ENCODE data around the gene OOEP. TPM values are rescaled to one million over a fixed set of nuclear protein-coding genes. Genes with fewer than 3 reads are reported as not detected.

Gene OOEP
- total and polyA plus RNA-seq, 2 of the 4 experiments (the other 2 are of a cell fraction) = not detected

- H3K9me3 ChIP-seq (ENCODE audit: control insufficient read depth, insufficient read depth, low read length) = no peaks in the 10 kb centered on the region
- no peak overlapping the region for H3K18ac ChIP-seq (ENCODE audit: low read depth, low read length)
- BruUV-seq (replicated peaks) = no TSS peak
- no peak overlapping the region for H3K4me3 ChIP-seq (ENCODE audit: insufficient read depth, low read depth, low read length)
- ATAC-seq (ENCODE audit: low read depth) (no peak), DNase-seq (no peak)
- no peaks in the 10 kb centered on the region for H3K79me1 ChIP-seq (ENCODE audit: low read depth in 1 of 2, low read length in 2 of 2)
- POLR2A ChIA-PET (ENCODE audit: unreplicated experiment) = no interaction called here
- H3K56ac ChIP-seq (ENCODE audit: extremely low read depth, insufficient read depth, low read length) = no peak overlapping the region
- H2BK20ac ChIP-seq (ENCODE audit: low read depth, low read length) = no peak overlapping the region
- no peak overlapping the region for H2AK9ac ChIP-seq (replicated peaks; ENCODE audit: low read depth, low read length, poor library complexity)
- H2BK120ac ChIP-seq (ENCODE audit: low read depth, low read length) = no peak overlapping the region
- H3K9ac ChIP-seq (ENCODE audit: low read depth, low read length) = no peak overlapping the region
- no peaks in the 10 kb centered on the region for H3K4me1 ChIP-seq (ENCODE audit: control insufficient read depth, insufficient read depth, low read length)
- H3K14ac ChIP-seq (replicated peaks; ENCODE audit: low read depth, low read length) = no peak overlapping the region
- no peak overlapping the region for H4K8ac ChIP-seq (ENCODE audit: low read depth in 2 of 2, low read length in 2 of 2)
- no peak overlapping the region for H3K23ac ChIP-seq (ENCODE audit: low read depth, low read length)
- no peaks in the 10 kb centered on the region for H4K20me1 ChIP-seq (ENCODE audit: insufficient read depth, low read length)
- no peak overlapping the region for H3K4ac ChIP-seq (ENCODE audit: low read depth, low read length)
- H2BK5ac ChIP-seq (ENCODE audit: low read depth, low read length, poor library complexity, severe bottlenecking) = no peak overlapping the region
- H3K9me1 ChIP-seq (ENCODE audit: insufficient read depth, low read length) = no peaks in the 10 kb centered on the region; the same call in 1 of the 2 replicates
- H2AFZ ChIP-seq (replicated peaks; ENCODE audit: low read length, poor library complexity) = no peak overlapping the region
- no peak overlapping the region for H3K27ac ChIP-seq (ENCODE audit: insufficient read depth, low read length)
- CTCF ChIA-PET = interaction anchor here (2.1 kb wide), 1 partner anchor 12 kb away, joined by 4 read pairs; no protein-coding TSS in a partner anchor
- no peak overlapping the region for H4K5ac ChIP-seq (ENCODE audit: low read depth, low read length)
- H3K36me3 ChIP-seq (ENCODE audit: control insufficient read depth, insufficient read depth, low read length) = no peaks in the 10 kb centered on the region
- no peak overlapping the region for H2AK5ac ChIP-seq (ENCODE audit: low read depth, low read length)
- in situ Hi-C loops (cut with MboI; ENCODE audit: low sequenced_read_pairs) (no loop called here), dilution Hi-C loops (cut with HindIII; ENCODE audit: low sequenced_read_pairs, unreplicated experiment) (no loop called here), intact Hi-C loops (cut with micrococcal nuclease) (no loop called here)
- TF ChIP-seq USF2 (IDR thresholded peaks at IDR 0.05; ENCODE audit: low read depth, low read length) (no peak), POLR2A (IDR thresholded peaks at IDR 0.05; ENCODE audit: low read depth, low read length) (no peak), CHD1 (IDR thresholded peaks at IDR 0.05; ENCODE audit: low read depth, low read length) (no peak)
- no peak overlapping the region for H3K4me2 ChIP-seq (ENCODE audit: low read depth, low read length)
- no peak overlapping the region for H4K91ac ChIP-seq (ENCODE audit: insufficient read depth, low read depth, low read length)
- no peaks in the 10 kb centered on the region for H3K27me3 ChIP-seq (ENCODE audit: control insufficient read depth, insufficient read depth, low read length)
- H2BK15ac ChIP-seq (ENCODE audit: low read depth, low read length) = no peak overlapping the region
Measured at GRCh38 chr6:73400656-73401055, 31.0 kb upstream of the OOEP start.
